ENCODE data around the gene ALDH8A1. TPM values are rescaled to one million over a fixed set of nuclear protein-coding genes. Genes with fewer than 3 reads are reported as not detected.

ALDH8A1 gene
- total and polyA plus RNA-seq, 2 of the 8 experiments (the other 6 are each of a cell fraction or from before 2014, with no cell fraction given), result 0.08 to 0.28 TPM

DNA sequence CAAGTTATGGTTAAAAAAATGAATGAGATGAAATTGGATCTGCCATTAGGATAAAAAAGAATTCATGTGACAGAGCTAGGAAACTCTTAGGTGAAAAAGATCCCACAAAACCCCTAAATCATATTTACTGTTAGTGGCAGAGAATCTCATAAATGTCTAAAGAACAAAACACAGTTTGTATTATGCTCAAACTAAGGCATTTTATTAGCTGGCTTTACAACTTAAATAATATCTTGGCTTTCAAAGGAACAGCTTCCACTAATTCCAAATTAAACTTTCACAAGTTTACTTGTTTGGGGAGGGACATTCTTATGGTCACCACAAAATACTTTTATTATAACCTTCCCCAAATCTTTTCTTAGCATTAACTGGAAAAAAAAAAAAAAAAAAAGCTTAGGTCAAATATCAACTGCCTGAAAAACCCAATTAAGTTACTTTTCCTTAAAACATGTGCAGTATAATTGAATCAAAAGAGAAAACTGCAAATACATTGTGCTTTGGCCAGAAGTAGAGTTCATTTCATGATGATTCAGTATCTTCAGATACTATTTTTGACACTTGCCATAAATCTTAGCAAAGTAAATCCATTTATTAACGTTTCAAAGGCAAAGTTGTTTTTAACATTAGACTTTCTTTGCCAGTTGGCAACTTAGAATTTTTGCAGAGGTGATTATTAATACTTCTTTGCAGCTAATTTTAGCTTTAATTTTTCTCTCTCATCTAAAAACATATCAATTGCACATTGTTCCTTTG is 14.7 kb upstream of the ALDH8A1 start (continued):
- TF ChIP-seq EZH2 (IDR thresholded peaks at IDR 0.05; ENCODE audit: low read depth, low read length, severe bottlenecking), result no peak
- TF ChIP-seq POLR2AphosphoS5 (IDR thresholded peaks at IDR 0.05; ENCODE audit: low read depth, low read length), result no peak
